CD14-positive monocyte (primary cell): Measurements from ENCODE around the gene SLX1A. TPM values are rescaled to one million over a fixed set of nuclear protein-coding genes. Genes with fewer than 3 reads are reported as not detected.

Source experiments
- DNase-seq, 3 donors: peaks; one replicate each; pipeline ENCODE4 v3.0.0-alpha.2; 2011 to 2022
- H2AFZ ChIP-seq: 2 replicates; pipeline ENCODE4 v1.6.0; 2012; ENCODE audit warnings: mild to moderate bottlenecking, low read depth, low read length, inconsistent platforms; ENCODE audit not compliant: insufficient read depth, poor library complexity, severe bottlenecking
- H3K27ac ChIP-seq, 2 donors: 1 replicate in 1 of 2; 2 replicates in 1 of 2; pipeline ENCODE4 v1.5.1; 2012 to 2013; ENCODE audit warnings: low read length in 2 of 2, control low read depth in 1 of 2, inconsistent platforms in 1 of 2, low read depth in 1 of 2, mild to moderate bottlenecking in 1 of 2
- H3K27me3 ChIP-seq, 2 donors: one replicate each; pipeline versions ENCODE4 v1.6.0 to v1.6.1; 2011 to 2013; ENCODE audit warnings: low read length in 2 of 2; ENCODE audit not compliant: control insufficient read depth in 2 of 2, insufficient read depth in 2 of 2
- H3K36me3 ChIP-seq, 2 donors: replicated peaks in 1 of 2; 1 replicate in 1 of 2; 2 replicates in 1 of 2; pipeline versions ENCODE4 v1.5.1 to v1.6.1; 2012 to 2013; ENCODE audit warnings: low read length in 2 of 2, control low read depth in 1 of 2, inconsistent platforms in 1 of 2, mild to moderate bottlenecking in 1 of 2; ENCODE audit not compliant: insufficient read depth in 2 of 2, control insufficient read depth in 1 of 2
- H3K4me1 ChIP-seq, 2 donors: 1 replicate in 1 of 2; 2 replicates in 1 of 2; pipeline versions ENCODE4 v1.5.1 to v1.6.1; 2012 to 2013; ENCODE audit warnings: low read length in 2 of 2, control low read depth in 1 of 2, inconsistent platforms in 1 of 2, mild to moderate bottlenecking in 1 of 2, moderate library complexity in 1 of 2; ENCODE audit not compliant: insufficient read depth in 2 of 2, control insufficient read depth in 1 of 2
- H3K4me2 ChIP-seq: replicated peaks from 2 replicates; pipeline ENCODE3; 2012; ENCODE audit warnings: low read length, moderate library complexity, mild to moderate bottlenecking; ENCODE audit not compliant: poor library complexity, severe bottlenecking; ENCODE audit errors: extremely low read depth
- H3K4me3 ChIP-seq, 3 experiments: fragments of 200-600 bp in 1 of 3; sonication (generic) in 1 of 3; replicated peaks in 1 of 3; 1 replicate in 2 of 3; 2 replicates in 1 of 3; pipeline ENCODE4 v1.5.1; 2011 to 2013; ENCODE audit warnings: low read length in 3 of 3, mild to moderate bottlenecking in 3 of 3, control low read depth in 2 of 3, low read depth in 2 of 3, inconsistent platforms in 1 of 3, moderate library complexity in 1 of 3
- H3K79me2 ChIP-seq: 2 replicates; pipeline ENCODE4 v1.6.0; 2012; ENCODE audit warnings: mild to moderate bottlenecking, control low read depth, inconsistent platforms, low read length, moderate library complexity; ENCODE audit not compliant: insufficient read depth
- H3K9ac ChIP-seq: 2 replicates; pipeline ENCODE4 v1.6.0; 2017; ENCODE audit warnings: low read length, mild to moderate bottlenecking; ENCODE audit not compliant: insufficient read depth, poor library complexity, severe bottlenecking
- H3K9me3 ChIP-seq, 2 donors: replicated peaks in 1 of 2; 1 replicate in 1 of 2; 2 replicates in 1 of 2; pipeline versions ENCODE4 v1.5.1 to v1.6.1; 2012 to 2013; ENCODE audit warnings: low read length in 2 of 2, control low read depth in 1 of 2; ENCODE audit not compliant: control insufficient read depth in 1 of 2, insufficient read depth in 1 of 2
- H4K20me1 ChIP-seq: 2 replicates; pipeline ENCODE4 v1.6.0; 2012; ENCODE audit warnings: mild to moderate bottlenecking, low read length, control low read depth, moderate library complexity; ENCODE audit not compliant: insufficient read depth
- H3K27ac Mint-ChIP-seq, 7 donors: one replicate each; pipeline ENCODE4 v1.8.0; 2020; ENCODE audit warnings: mild to moderate bottlenecking in 7 of 7, mixed read lengths in 7 of 7, moderate library complexity in 6 of 7, inconsistent platforms in 2 of 7
- H3K27me3 Mint-ChIP-seq, 3 donors: one replicate each; pipeline ENCODE4 v1.8.0; 2021 to 2022; ENCODE audit warnings: low read depth in 3 of 3, mild to moderate bottlenecking in 3 of 3, mixed read lengths in 3 of 3, moderate library complexity in 3 of 3, inconsistent platforms in 1 of 3
- H3K36me3 Mint-ChIP-seq, 2 donors: one replicate each; pipeline ENCODE4 v1.8.0; 2020; ENCODE audit warnings: mixed read lengths in 2 of 2, inconsistent platforms in 1 of 2, mild to moderate bottlenecking in 1 of 2
- H3K4me1 Mint-ChIP-seq: one replicate; pipeline ENCODE4 v1.8.0; 2020; ENCODE audit warnings: mild to moderate bottlenecking, mixed read lengths
- H3K4me3 Mint-ChIP-seq, 2 donors: one replicate each; pipeline ENCODE4 v1.8.0; 2020; ENCODE audit warnings: mild to moderate bottlenecking in 2 of 2, mixed read lengths in 2 of 2, moderate library complexity in 1 of 2
- H3K9me3 Mint-ChIP-seq, 7 donors: one replicate each; pipeline ENCODE4 v1.8.0; 2020 to 2022; ENCODE audit warnings: mixed read lengths in 7 of 7, mild to moderate bottlenecking in 6 of 7, moderate library complexity in 6 of 7, inconsistent platforms in 2 of 7
- CTCF ChIP-seq: fragments of 200-600 bp; IDR thresholded peaks from one replicate; pipeline ENCODE4 v1.8.0; 2022; ENCODE audit warnings: antibody characterized with exemption, mild to moderate bottlenecking
- WGBS: methylation state at CpG from one replicate; pipeline ENCODE4 v1.1.5; 2013; ENCODE audit warnings: missing lambda C conversion rate; ENCODE audit not compliant: insufficient coverage; 5-methylcytosine and 5-hydroxymethylcytosine counted together
- intact Hi-C, 2 donors: fragments of 100-400 bp; cut with micrococcal nuclease; formaldehyde crosslinking; loops; one replicate each; pipeline versions ENCODE4 v1.15.0 to v1.15.1; 2023
- polyA plus RNA-seq, 3 donors: library from polyadenylated mRNA; depleted of rRNA in 1 of 3; unstranded in 2 of 3; stranded (reverse) in 1 of 3; fragments of 300-500 nt in 2 of 3; fragments of >200 nt in 1 of 3; fragmentation: Illumina TruSeq in 2 of 3; gene quantifications; 1 replicate in 2 of 3; 2 replicates in 1 of 3; pipeline ENCODE4 v1.2.3, GENCODE V29; 2012 to 2021

Gene SLX1A
- polyA plus RNA-seq, 3 donors: 43.1 to 163 (median 162) TPM

DNA sequence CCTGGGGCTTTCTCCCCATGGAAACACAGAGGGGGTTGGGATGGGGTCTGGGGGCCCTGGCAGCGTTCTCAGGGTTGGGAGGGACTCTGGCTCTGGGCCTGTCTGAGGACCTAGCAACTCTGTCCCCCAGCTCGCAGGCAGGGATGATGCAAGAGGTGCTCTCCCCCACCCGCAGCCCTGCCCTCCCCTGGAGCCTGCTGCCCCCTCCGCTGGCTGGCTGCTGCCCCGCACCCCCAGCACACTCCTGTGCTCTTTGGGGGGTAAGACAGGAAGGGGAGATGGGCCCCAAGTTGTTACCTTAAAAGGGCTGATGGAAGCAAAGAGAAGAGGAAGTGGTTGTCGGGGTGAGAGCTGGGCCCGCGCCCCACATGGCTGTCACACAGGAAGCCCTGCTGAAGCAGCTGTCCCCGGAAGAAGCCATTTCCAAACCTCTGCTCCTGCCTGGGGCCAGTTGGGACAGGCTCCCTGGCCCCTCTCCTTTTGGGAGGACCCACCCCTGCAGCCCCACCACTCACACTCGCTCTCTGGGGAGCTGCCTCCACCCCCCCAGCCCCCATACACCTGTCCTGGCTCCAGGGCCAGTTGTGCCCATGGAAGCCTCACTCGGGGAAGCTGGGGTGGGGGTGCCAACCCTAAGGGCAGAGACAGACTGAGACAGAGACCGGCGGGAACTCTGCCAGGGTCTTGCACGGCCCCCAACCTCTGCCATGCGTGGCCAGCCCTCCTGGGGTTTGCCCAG is 7.8 kb upstream of the SLX1A start:
- Histone ChIP-seq H3K4me2 (peak overlapping the region; percentile 96), H3K4me1 (peaks cover 45 to 48% of the 10 kb centered on the region in 2 donors), H3K27ac (peak overlapping the region; percentile 62 to 70), H3K4me3 (peak overlapping the region; percentile 70 to 97 (median 88)), H3K9ac (peak overlapping the region; percentile 74), H2AFZ (peak overlapping the region; percentile 43), H3K36me3 (peaks cover 22 to 29% of the 10 kb centered on the region in 2 donors), H3K27me3 (no peaks in the 10 kb centered on the region), H4K20me1 (peaks cover 47% of the 10 kb centered on the region), H3K79me2 (peaks cover 57% of the 10 kb centered on the region), H3K9me3 (no peaks in the 10 kb centered on the region)
- peaks cover 0 to 4% (median under 1%) of the 10 kb centered on the region in 3 donors for H3K27me3 Mint-ChIP-seq
- H3K4me1 Mint-ChIP-seq: peaks cover 35% of the 10 kb centered on the region
- peak overlapping the region; percentile 97 to 99 for H3K4me3 Mint-ChIP-seq
- peak overlapping the region; percentile 85 to 95 (median 90) for H3K27ac Mint-ChIP-seq
- H3K9me3 Mint-ChIP-seq: no peaks in the 10 kb centered on the region
- H3K36me3 Mint-ChIP-seq: peaks cover 19 to 34% of the 10 kb centered on the region in 2 donors
- intact Hi-C loops: no loop called here
- TF ChIP-seq CTCF: no peak
- WGBS: 0% methylated on average over 6 of the region's 15 CpGs
- DNase-seq: peak; percentile 76 to 88 (median 84)

DNA sequence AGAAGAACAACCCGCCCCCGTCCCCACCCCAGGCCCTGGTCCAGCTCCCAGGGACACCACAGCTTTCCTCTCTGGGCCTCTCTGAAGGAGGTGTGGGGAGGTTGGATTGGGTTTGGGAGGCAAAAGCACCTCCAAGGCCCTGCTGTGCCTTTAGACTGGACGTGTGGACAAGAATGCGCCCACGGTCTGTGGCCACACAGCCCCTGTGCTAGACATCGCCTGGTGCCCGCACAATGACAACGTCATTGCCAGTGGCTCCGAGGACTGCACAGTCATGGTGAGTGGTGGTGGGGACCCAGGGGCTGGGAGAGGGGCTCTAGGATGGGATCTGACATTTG is 7.3 kb upstream of the SLX1A start:
- Histone ChIP-seq H3K4me3 (peak overlapping the region; percentile 70 to 97 (median 88)), H3K9ac (peak overlapping the region; percentile 74), H3K36me3 (peaks cover 22 to 29% of the 10 kb centered on the region in 2 donors), H3K4me2 (peak overlapping the region; percentile 96), H3K79me2 (peaks cover 57% of the 10 kb centered on the region), H3K4me1 (peaks cover 45 to 48% of the 10 kb centered on the region in 2 donors), H2AFZ (no peak overlapping the region), H3K9me3 (no peaks in the 10 kb centered on the region), H3K27ac (peak overlapping the region; percentile 62 to 70), H4K20me1 (peaks cover 47% of the 10 kb centered on the region), H3K27me3 (no peaks in the 10 kb centered on the region)
- peaks cover 35% of the 10 kb centered on the region for H3K4me1 Mint-ChIP-seq
- no peak for TF ChIP-seq CTCF
- intact Hi-C loops: no loop called here
- H3K36me3 Mint-ChIP-seq: peaks cover 19 to 34% of the 10 kb centered on the region in 2 donors
- H3K4me3 Mint-ChIP-seq: peak overlapping the region; percentile 97 to 99
- 10% methylated on average over 7 of the region's 9 CpGs for WGBS
- peak overlapping the region; percentile 85 to 95 (median 90) for H3K27ac Mint-ChIP-seq
- DNase-seq: no peak
- H3K9me3 Mint-ChIP-seq: no peaks in the 10 kb centered on the region
- H3K27me3 Mint-ChIP-seq: peaks cover 0 to 3% (median 0%) of the 10 kb centered on the region in 3 donors
